Right ventricle myocardium superior (tissue), 1 donor: ENCODE measurements around the gene TAS2R60. TPM values are rescaled to one million over a fixed set of nuclear protein-coding genes. Genes with fewer than 3 reads are reported as not detected.

Experiments used
- ATAC-seq: fragments of 200-7000 bp; cut with Tn5 transposase; one replicate; pipeline ENCODE4 v1.9.1; 2020; ENCODE audit warnings: mild to moderate bottlenecking; ENCODE audit not compliant: poor library complexity
- DNase-seq: peaks from one replicate; pipeline ENCODE4 v3.0.0-alpha.2; 2020
- intact Hi-C: fragments of 100-400 bp; cut with DNase I; formaldehyde crosslinking; loops from one replicate; pipeline ENCODE4 v1.11.2; 2022
- total RNA-seq: library from RNA; stranded (reverse); fragmentation: NEBNext Ultra II Directional; extraction: Animal tissue kit (Norgen Biotek cat#: 25700); gene quantifications from one replicate; pipeline ENCODE4 v1.2.1, GENCODE V29; 2021
- donor health status: DM: no; HTN: yes; CAD: no; lungs with severe emphysema.

TAS2R60 gene
- total RNA-seq, 1 donor from 2014 or later, result not detected

GRCh38 chr7:143492799-143493739 lies 49.8 kb downstream of the TAS2R60 start:
- DNase-seq, result no peak
- intact Hi-C loops, result no loop called here
- no peak for ATAC-seq

- ATAC-seq (no peak), DNase-seq (no peak)
- intact Hi-C loops, result no loop called here
Measured at GRCh38 chr7:143493751-143494150, 50.5 kb downstream of the TAS2R60 start.

Other genes starting within 250 kb of the TAS2R60 start
- gene TAS2R40, start 221.4 kb upstream of the TAS2R60 start, total RNA-seq, result not detected
- gene GSTK1, start 180.0 kb upstream of the TAS2R60 start, total RNA-seq, result 276 TPM
- gene TMEM139, start 158.5 kb upstream of the TAS2R60 start, total RNA-seq, result 16.1 TPM
- gene CASP2, start 155.1 kb upstream of the TAS2R60 start, total RNA-seq, result 11.1 TPM
- gene CLCN1, start 127.3 kb upstream of the TAS2R60 start, total RNA-seq, result 0.08 TPM
- 0.59 TPM for gene FAM131B, start 80.7 kb upstream of the TAS2R60 start, total RNA-seq
- 69.8 TPM for gene ZYX, start 62.1 kb upstream of the TAS2R60 start, total RNA-seq
- 0.08 TPM for gene EPHA1, start 34.6 kb upstream of the TAS2R60 start, total RNA-seq
- gene TAS2R41, start 34.4 kb downstream of the TAS2R60 start, total RNA-seq, result not detected
- gene CTAGE15, start 128.3 kb downstream of the TAS2R60 start, total RNA-seq, result not detected
- gene TCAF2, start 177.5 kb downstream of the TAS2R60 start, total RNA-seq, result 0.27 TPM